Chondrocyte (in vitro differentiated cells): ENCODE measurements around the gene ENTPD8. TPM values are rescaled to one million over a fixed set of nuclear protein-coding genes. Genes with fewer than 3 reads are reported as not detected.

Experiments used
- DNase-seq: peaks from one replicate; pipeline ENCODE4 v3.0.0; 2021; ENCODE audit warnings: mixed read lengths, low spot score
- H3K27ac Mint-ChIP-seq: one replicate; pipeline ENCODE4 v1.8.0; 2021; ENCODE audit warnings: mild to moderate bottlenecking, moderate library complexity, mixed read lengths; ENCODE audit not compliant: unreplicated experiment
- H3K27me3 Mint-ChIP-seq: 2 replicates; pipeline ENCODE4 v1.8.0; 2021; ENCODE audit warnings: low read depth, mixed read lengths
- H3K36me3 Mint-ChIP-seq: 2 replicates; pipeline ENCODE4 v1.8.0; 2021; ENCODE audit warnings: low read depth, mixed read lengths
- H3K4me1 Mint-ChIP-seq: 2 replicates; pipeline ENCODE4 v1.8.0; 2021; ENCODE audit warnings: low read depth, mild to moderate bottlenecking, mixed read lengths
- H3K4me3 Mint-ChIP-seq: one replicate; pipeline ENCODE4 v1.8.0; 2021; ENCODE audit warnings: mild to moderate bottlenecking, moderate library complexity, mixed read lengths; ENCODE audit not compliant: unreplicated experiment
- H3K9me3 Mint-ChIP-seq: 2 replicates; pipeline ENCODE4 v1.8.0; 2021; ENCODE audit warnings: low read depth, mixed read lengths
- CTCF ChIP-seq: fragments of 200-600 bp; sonication (generic); IDR thresholded peaks from 2 replicates; pipeline ENCODE4 v1.5.0; 2021; ENCODE audit warnings: antibody characterized with exemption, mild to moderate bottlenecking, moderate library complexity
- total RNA-seq: library from RNA; stranded (reverse); gene quantifications from 3 replicates; pipeline ENCODE4 v1.2.1, GENCODE V29; 2021

Gene ENTPD8
- total RNA-seq, 1 donor from 2014 or later, result 0.10 TPM

- no peak overlapping the region for H3K27ac Mint-ChIP-seq
- H3K36me3 Mint-ChIP-seq, result peaks cover 6% of the 10 kb centered on the region
- H3K9me3 Mint-ChIP-seq, result no peaks in the 10 kb centered on the region
- no peak for TF ChIP-seq CTCF
- H3K27me3 Mint-ChIP-seq, result no peaks in the 10 kb centered on the region
- no peaks in the 10 kb centered on the region for H3K4me1 Mint-ChIP-seq
- DNase-seq, result no peak
- no peak overlapping the region for H3K4me3 Mint-ChIP-seq
Observed at GRCh38 chr9:137403269-137403668, 37.9 kb downstream of the ENTPD8 start.

GRCh38 chr9:137402746-137403145 lies 38.4 kb downstream of the ENTPD8 start:
- no peak for DNase-seq
- Mint-ChIP-seq H3K4me1 (no peaks in the 10 kb centered on the region), H3K36me3 (peaks cover 6% of the 10 kb centered on the region), H3K9me3 (no peaks in the 10 kb centered on the region), H3K27me3 (no peaks in the 10 kb centered on the region), H3K27ac (no peak overlapping the region), H3K4me3 (no peak overlapping the region)
- no peak for TF ChIP-seq CTCF

- no peaks in the 10 kb centered on the region for H3K4me1 Mint-ChIP-seq
- TF ChIP-seq CTCF, result no peak
- no peaks in the 10 kb centered on the region for H3K27me3 Mint-ChIP-seq
- H3K36me3 Mint-ChIP-seq, result peaks cover 9% of the 10 kb centered on the region
- peak; percentile 74 for DNase-seq
- no peak overlapping the region for H3K4me3 Mint-ChIP-seq
- H3K9me3 Mint-ChIP-seq, result no peaks in the 10 kb centered on the region
- no peak overlapping the region for H3K27ac Mint-ChIP-seq
Observed at GRCh38 chr9:137398561-137399468, 42.3 kb downstream of the ENTPD8 start.

- Mint-ChIP-seq H3K9me3 (no peaks in the 10 kb centered on the region), H3K36me3 (peaks cover 9% of the 10 kb centered on the region), H3K4me1 (no peaks in the 10 kb centered on the region), H3K4me3 (no peak overlapping the region), H3K27me3 (no peaks in the 10 kb centered on the region), H3K27ac (no peak overlapping the region)
- peak; percentile 72 for DNase-seq
- TF ChIP-seq CTCF, result no peak
Observed at GRCh38 chr9:137397675-137398423, 43.3 kb downstream of the ENTPD8 start.

GRCh38 chr9:137396634-137397367 lies 44.4 kb downstream of the ENTPD8 start:
- TF ChIP-seq CTCF, result no peak
- no peak overlapping the region for H3K27ac Mint-ChIP-seq
- peaks cover 7% of the 10 kb centered on the region for H3K36me3 Mint-ChIP-seq
- peak; percentile 77 for DNase-seq
- no peaks in the 10 kb centered on the region for H3K27me3 Mint-ChIP-seq
- H3K4me3 Mint-ChIP-seq, result no peak overlapping the region
- H3K9me3 Mint-ChIP-seq, result no peaks in the 10 kb centered on the region
- H3K4me1 Mint-ChIP-seq, result no peaks in the 10 kb centered on the region
